HepG2 (cell line): ENCODE results near the gene OGFOD3. TPM values are rescaled to one million over a fixed set of nuclear protein-coding genes. Genes with fewer than 3 reads are reported as not detected.

Experiments
- ATAC-seq: fragments of 200-7000 bp; cut with Tn5 transposase; 3 replicates; pipeline ENCODE4 v1.9.1; 2020; ENCODE audit warnings: mild to moderate bottlenecking, moderate library complexity
- BruUV-seq: library from RNA; stranded (reverse); fragments of 400-500 nt; replicated peaks from 2 replicates; lab custom pipeline; 2021; lab: Mats Ljungman, UMichigan
- CTCF ChIA-PET: fragments of 300-600 bp; formaldehyde crosslinking; extraction: SDS; loops from one replicate; lab custom pipeline; 2021; ENCODE audit warnings: low total read pairs, inconsistent platforms, low intra/inter-chr PET ratio; lab: Yijun Ruan, JAX
- POLR2A ChIA-PET: fragments of 350-600 bp; sonication (Branson Sonifier 250); formaldehyde crosslinking; loops from one replicate; lab custom pipeline; 2020; ENCODE audit warnings: antibody characterized with exemption, inconsistent platforms; lab: Yijun Ruan, JAX
- DNase-seq: peaks from one replicate; pipeline ENCODE4 v3.0.0-alpha.2; 2015; ENCODE audit warnings: low spot score
- FAIRE-seq: peaks from 3 replicates; lab custom pipeline; 2011; peaks lifted over from hg19 to GRCh38; lab: Jason Lieb, UNC
- H2AFZ ChIP-seq: one replicate; pipeline ENCODE4 v1.6.1; 2011; ENCODE audit warnings: low read length, inconsistent platforms
- H3K27ac ChIP-seq: fragments of 300-600 bp; 3 replicates; pipeline ENCODE4 v1.8.0; 2011; ENCODE audit warnings: mixed run types, mild to moderate bottlenecking, mixed read lengths, low read length, inconsistent platforms; ENCODE audit not compliant: insufficient read depth; ENCODE audit errors: extremely low read length
- H3K27me3 ChIP-seq, 2 experiments: fragments of 200-600 bp in 1 of 2; 2 replicates in 1 of 2; 3 replicates in 1 of 2; pipeline versions ENCODE4 v1.6.0 to v1.8.0; 2011; ENCODE audit warnings: low read length in 2 of 2, mild to moderate bottlenecking in 2 of 2, moderate library complexity in 2 of 2, inconsistent platforms in 1 of 2; ENCODE audit not compliant: insufficient read depth in 2 of 2, control insufficient read depth in 1 of 2
- H3K36me3 ChIP-seq, 2 experiments: fragments of 200-600 bp in 1 of 2; replicated peaks in 1 of 2; 2 replicates in 1 of 2; 3 replicates in 1 of 2; pipeline versions ENCODE4 v1.5.1 to v1.8.0; 2011; ENCODE audit warnings: low read length in 2 of 2, inconsistent platforms in 1 of 2; ENCODE audit not compliant: insufficient read depth in 2 of 2, control insufficient read depth in 1 of 2
- H3K4me1 ChIP-seq: 2 replicates; pipeline ENCODE4 v1.5.1; 2012; ENCODE audit warnings: low read length, inconsistent platforms; ENCODE audit not compliant: insufficient read depth
- H3K4me2 ChIP-seq: 2 replicates; pipeline ENCODE4 v1.6.0; 2011; ENCODE audit warnings: low read depth, low read length, inconsistent platforms
- H3K4me3 ChIP-seq, 3 experiments: fragments of 200-600 bp in 1 of 3; sonication (generic), shearing (Covaris generic) in 1 of 3; replicated peaks in 1 of 3; 2 replicates each; pipeline ENCODE4 v1.5.1; 2011 to 2016; ENCODE audit warnings: low read length in 3 of 3, inconsistent platforms in 2 of 3, low read depth in 2 of 3, mild to moderate bottlenecking in 2 of 3, control low read depth in 1 of 3, mixed read lengths in 1 of 3; ENCODE audit not compliant: insufficient read depth in 1 of 3
- H3K79me2 ChIP-seq: one replicate; pipeline ENCODE4 v1.6.1; 2011; ENCODE audit warnings: low read length, inconsistent platforms; ENCODE audit not compliant: insufficient read depth
- H3K9ac ChIP-seq: 2 replicates; pipeline ENCODE4 v1.6.0; 2011; ENCODE audit warnings: mild to moderate bottlenecking, low read depth, low read length, inconsistent platforms; ENCODE audit not compliant: insufficient read depth
- H3K9me3 ChIP-seq: 2 replicates; pipeline ENCODE4 v1.5.1; 2012; ENCODE audit warnings: mild to moderate bottlenecking, low read length
- H4K20me1 ChIP-seq: 2 replicates; pipeline ENCODE4 v1.6.0; 2011; ENCODE audit warnings: inconsistent platforms, mild to moderate bottlenecking, low read length, moderate library complexity; ENCODE audit not compliant: insufficient read depth
- CTCF ChIP-seq: sonication (generic); formaldehyde crosslinking; IDR thresholded peaks from 2 replicates; pipeline ENCODE4 v1.5.0; 2020; ENCODE audit warnings: mild to moderate bottlenecking, missing genetic modification reagents, moderate library complexity
- GPN1 ChIP-seq: sonication (generic); formaldehyde crosslinking; IDR thresholded peaks from 2 replicates; pipeline ENCODE4 v1.5.1; 2020; ENCODE audit warnings: missing genetic modification reagents, borderline replicate concordance
- HNRNPL ChIP-seq: fragments of 200-400 bp; formaldehyde crosslinking; IDR thresholded peaks from 2 replicates; pipeline ENCODE4 v1.6.1; 2017; ENCODE audit warnings: mild to moderate bottlenecking, low read depth, low read length
- ZBTB38 ChIP-seq: sonication (generic); formaldehyde crosslinking; IDR thresholded peaks from 2 replicates; pipeline ENCODE4 v1.5.1; 2020; ENCODE audit warnings: mild to moderate bottlenecking, missing genetic modification reagents
- whole genome bisulfite sequencing: methylation state at CpG from one replicate; pipeline ENCODE4 v1.1.6; 2017; ENCODE audit warnings: low lambda C conversion rate; 5-methylcytosine and 5-hydroxymethylcytosine counted together
- in situ Hi-C: cut with HindIII; loops from 2 replicates; pipeline ENCODE4 v1.10.0; 2017; ENCODE audit warnings: low pct_unique_long_range_greater_than_20kb; ENCODE audit not compliant: extremely low pct_ligation_motif_present
- intact Hi-C: fragments of 100-400 bp; cut with micrococcal nuclease; formaldehyde crosslinking; loops from one replicate; pipeline ENCODE4 v1.10.0; 2022; ENCODE audit not compliant: unreplicated experiment
- polyA plus RNA-seq, 8 experiments: library from polyadenylated mRNA; depleted of rRNA in 3 of 8; stranded (reverse) in 7 of 8; unstranded in 1 of 8; fragments of >200 nt; fragmentation: Illumina TruSeq in 4 of 8; extraction: Trizol in 4 of 8; gene quantifications; 2 replicates each; pipeline versions ENCODE4 v1.2.1 to v1.2.3, GENCODE V29; 2011 to 2016; ENCODE audit warnings: low read depth in 4 of 8, missing spikeins in 1 of 8, mixed read lengths in 1 of 8; ENCODE audit not compliant: insufficient read depth in 1 of 8
- total RNA-seq, 5 experiments: library from RNA; depleted of rRNA; stranded (reverse); fragments of >200 nt; fragmentation: Illumina TruSeq; extraction: Trizol; gene quantifications; 2 replicates each; pipeline ENCODE4 v1.2.3, GENCODE V29; 2016; ENCODE audit warnings: low read depth in 1 of 5

OGFOD3 gene
- total and polyA plus RNA-seq, 2 of the 13 experiments (the other 11 are each of a cell fraction or from before 2014, with no cell fraction given), result 40.0 to 42.1 TPM

GRCh38 chr17:82374626-82375331 lies 43.6 kb downstream of the OGFOD3 start:
- peaks cover 2 to 15% of the 10 kb centered on the region in 2 experiments; a peak in 3 of 5 replicates for H3K27me3 ChIP-seq
- ChIA-PET POLR2A (interaction anchor here (0.5 to 1.4 kb wide), 3 partner anchors 10 to 182 kb away, joined by 3 to 7 read pairs (median 3); no protein-coding TSS in a partner anchor), CTCF (no interaction called here)
- no peak overlapping the region for H3K27ac ChIP-seq
- in situ Hi-C loops (no loop called here), intact Hi-C loops (no loop called here)
- no peaks in the 10 kb centered on the region for H4K20me1 ChIP-seq
- no peaks in the 10 kb centered on the region for H3K9me3 ChIP-seq
- H3K4me2 ChIP-seq, result no peak overlapping the region
- no peak overlapping the region for H3K4me3 ChIP-seq
- WGBS, result 97% methylated on average over 79 of the region's 79 CpGs
- BruUV-seq, result no TSS peak
- H3K4me1 ChIP-seq, result peaks cover 77% of the 10 kb centered on the region
- TF ChIP-seq CTCF (CRISPR knock-in tag) (no peak), ZBTB38 (CRISPR knock-in tag) (0 out of 2 replicates have a peak, but pooled peaks have one; percentile 10), GPN1 (no peak), HNRNPL (peak; percentile 13; the same call in 1 of the 2 replicates)
- H2AFZ ChIP-seq, result no peak overlapping the region
- no peak overlapping the region for H3K9ac ChIP-seq
- H3K79me2 ChIP-seq, result no peaks in the 10 kb centered on the region
- no peaks in the 10 kb centered on the region for H3K36me3 ChIP-seq
- no peak for DNase-seq
- FAIRE-seq, result no peak
- ATAC-seq, result no peak
